Astrocyte of the hippocampus (primary cell): Measurements from ENCODE around the gene ATP6V1G2.
A peak's percentile ranks its signal among the peaks of the same experiment; 100 is the strongest.

Experiments
- DNase-seq: peaks from one replicate; pipeline ENCODE4 v3.0.0; 2011; ENCODE audit warnings: low read depth, low spot score

The ATP6V1G2 gene

GRCh38 chr6:31548544-31548873, 2.1 kb upstream of the ATP6V1G2 start:
- no peak for DNase-seq

DNA sequence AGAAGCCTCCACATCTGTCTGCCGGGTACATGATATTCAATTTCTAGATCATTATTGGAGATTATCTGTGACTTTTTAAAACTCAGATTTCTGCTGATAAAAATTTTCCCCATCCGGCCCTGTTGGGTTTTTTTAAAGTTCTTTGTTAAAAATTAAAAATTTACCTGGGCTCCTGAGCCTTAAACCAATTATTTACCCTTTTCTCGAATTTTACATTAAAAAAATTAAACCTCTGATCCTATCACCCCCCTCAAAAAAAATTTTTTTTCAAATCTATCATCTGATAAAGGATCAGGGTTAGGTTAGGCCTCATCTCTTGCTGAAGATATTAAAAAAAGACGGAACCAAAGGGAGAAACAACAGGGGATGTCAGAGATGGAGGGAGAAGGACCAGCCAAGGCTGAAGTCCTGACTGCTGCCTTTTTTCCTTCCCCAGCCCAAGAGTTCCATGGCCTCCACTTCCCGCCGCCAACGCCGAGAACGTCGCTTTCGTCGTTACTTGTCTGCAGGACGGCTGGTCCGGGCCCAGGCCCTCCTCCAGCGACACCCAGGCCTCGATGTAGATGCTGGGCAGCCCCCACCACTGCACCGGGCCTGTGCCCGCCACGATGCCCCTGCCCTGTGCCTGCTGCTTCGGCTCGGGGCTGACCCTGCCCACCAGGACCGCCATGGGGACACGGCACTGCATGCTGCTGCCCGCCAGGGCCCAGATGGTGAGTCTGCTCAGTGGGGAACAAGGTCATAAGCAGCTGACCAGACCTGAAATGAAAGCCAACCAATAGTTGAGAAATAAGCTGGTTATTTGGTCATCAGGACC, 1.5 kb upstream of the ATP6V1G2 start:
- DNase-seq: no peak

DNA sequence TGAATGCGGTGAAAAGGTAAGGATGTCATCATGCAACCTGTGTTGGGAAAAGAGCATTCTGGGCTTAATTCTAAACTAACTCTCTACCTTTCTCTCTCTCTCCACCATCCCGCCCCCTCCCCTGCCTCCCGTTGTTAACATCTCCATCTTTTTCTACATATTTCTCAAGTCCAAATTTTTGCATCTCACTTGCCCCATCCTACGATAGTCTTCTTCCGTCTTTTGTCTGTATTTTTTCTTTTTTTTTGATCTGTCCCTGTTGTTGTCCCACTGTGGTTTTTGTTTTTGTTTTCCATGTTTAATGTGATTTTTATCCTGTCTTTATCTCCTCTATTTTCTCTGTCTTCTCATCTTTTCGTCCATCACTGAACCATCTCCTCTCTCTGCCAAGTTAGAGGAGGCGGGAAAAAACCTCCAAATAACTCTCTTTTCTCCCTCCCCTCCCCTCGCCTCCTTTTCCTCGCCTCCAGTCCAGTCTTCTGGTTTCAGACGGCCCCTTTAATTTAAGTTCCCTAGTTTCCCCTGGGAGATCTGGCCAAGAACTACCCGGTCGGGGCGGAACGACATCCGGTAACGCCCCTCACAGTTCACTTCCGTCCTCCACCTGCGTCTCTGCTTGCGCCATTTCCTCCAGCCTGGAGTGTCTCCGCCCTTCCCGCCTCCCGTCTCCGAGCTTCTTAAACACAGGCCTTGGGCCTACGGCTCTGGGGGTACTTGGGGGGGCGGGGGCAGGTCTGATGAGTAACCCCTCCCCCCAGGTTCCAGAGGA, 734 bp upstream of the ATP6V1G2 start, which contains the start of gene NFKBIL1:
Gene NFKBIL1 (plus strand): TSS at position 651 of the 769 bp plus-strand sequence. CDS start 87 bp downstream, at position 738.
- DNase-seq: peak; percentile 98

DNA sequence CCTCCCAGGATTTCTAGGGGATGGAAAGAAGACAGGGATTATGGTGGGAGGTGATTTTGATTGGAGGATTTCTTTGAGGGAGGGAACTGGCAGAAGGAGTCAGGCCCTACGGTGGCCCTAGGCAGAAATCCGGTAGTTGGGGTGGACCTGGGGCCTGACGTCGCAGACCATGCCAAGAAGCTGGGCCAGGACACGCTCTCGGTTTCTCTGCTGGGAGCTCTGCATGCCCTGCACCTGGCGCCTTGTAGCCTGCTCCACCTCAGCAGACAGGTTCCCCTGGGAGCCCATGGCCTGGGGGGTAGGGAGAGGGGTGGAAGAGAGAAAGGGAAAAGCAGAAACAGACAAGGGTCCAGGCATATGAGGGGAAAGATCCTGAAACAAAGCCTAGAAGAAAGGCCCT, 1.1 kb downstream of the ATP6V1G2 start:
- DNase-seq: no peak

DNA sequence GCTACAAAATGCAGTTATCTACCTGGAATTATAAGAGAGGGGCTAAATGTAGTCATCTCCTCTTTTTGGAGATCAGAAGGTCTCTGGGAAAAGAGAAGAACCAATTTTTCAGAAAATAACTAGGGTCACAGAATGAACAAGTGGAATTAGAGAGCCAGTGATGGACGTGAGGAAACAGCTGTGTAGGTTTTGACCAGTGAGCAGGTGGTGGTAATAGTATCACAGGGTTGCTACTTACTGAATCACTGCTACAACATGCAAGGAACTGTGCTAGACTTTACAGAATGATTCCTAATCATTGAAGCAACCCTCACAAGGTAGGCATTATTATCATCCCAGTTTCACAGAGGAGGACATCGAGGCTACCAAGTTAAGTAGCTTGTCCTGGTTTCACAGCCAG, 1.7 kb downstream of the ATP6V1G2 start:
- no peak for DNase-seq

- no peak for DNase-seq
Measured at GRCh38 chr6:31543639-31544038, 2.8 kb downstream of the ATP6V1G2 start.

- peak; percentile 98 for DNase-seq
Measured at GRCh38 chr6:31541658-31542521, 4.5 kb downstream of the ATP6V1G2 start, which contains the start of gene DDX39B. DDX39B (minus strand) TSS chr6:31542003; CDS start chr6:31540532, 1,471 bp downstream.

DNA sequence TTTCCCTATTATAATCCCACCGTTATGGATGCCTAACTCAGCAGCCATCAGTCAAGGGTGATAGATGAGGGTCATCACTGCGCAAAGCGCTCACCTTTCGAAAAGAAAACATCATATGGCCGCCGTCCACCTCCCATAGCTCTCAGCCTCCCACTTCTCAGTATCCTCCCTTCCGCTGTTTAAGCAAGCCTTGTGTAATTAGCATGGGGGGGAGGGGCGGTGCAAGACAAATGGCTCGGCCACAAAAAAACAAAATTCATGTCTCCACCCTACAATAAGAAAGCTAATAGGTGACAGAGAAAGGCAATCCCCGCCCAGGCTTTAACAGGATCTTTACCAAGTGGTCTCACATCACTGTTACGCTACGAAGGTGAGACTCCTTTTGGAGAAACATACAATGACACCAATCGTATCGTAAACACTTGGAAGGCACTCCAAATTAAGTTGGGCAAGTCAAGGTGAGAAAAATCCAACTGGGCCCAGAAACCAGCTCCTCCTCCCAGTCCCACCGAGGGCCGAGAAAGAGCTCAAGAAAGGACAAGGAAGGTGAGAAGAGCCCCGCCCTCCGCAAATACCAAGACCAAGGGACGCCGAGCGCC, 5.2 kb downstream of the ATP6V1G2 start:
- peak; percentile 57 for DNase-seq

DNA sequence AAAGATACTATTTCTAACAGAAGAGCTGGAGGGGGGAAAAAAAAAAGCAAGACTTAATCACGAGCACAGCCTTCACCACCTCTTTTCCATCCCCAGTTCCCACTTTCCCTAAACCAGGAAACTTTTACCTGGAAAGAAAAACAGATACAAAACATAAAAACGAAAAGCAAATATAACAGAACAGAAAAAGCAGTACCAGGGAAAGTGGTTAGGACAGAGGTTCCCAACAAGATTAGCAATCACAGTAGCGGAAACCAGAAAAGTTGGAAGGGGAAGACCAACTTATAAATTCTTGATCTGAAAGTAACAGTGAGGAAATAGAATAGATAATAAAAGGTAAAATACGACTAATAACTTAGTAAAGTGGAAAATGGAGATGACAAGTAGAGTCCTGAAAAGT, 5.8 kb downstream of the ATP6V1G2 start:
- DNase-seq: no peak

DNA sequence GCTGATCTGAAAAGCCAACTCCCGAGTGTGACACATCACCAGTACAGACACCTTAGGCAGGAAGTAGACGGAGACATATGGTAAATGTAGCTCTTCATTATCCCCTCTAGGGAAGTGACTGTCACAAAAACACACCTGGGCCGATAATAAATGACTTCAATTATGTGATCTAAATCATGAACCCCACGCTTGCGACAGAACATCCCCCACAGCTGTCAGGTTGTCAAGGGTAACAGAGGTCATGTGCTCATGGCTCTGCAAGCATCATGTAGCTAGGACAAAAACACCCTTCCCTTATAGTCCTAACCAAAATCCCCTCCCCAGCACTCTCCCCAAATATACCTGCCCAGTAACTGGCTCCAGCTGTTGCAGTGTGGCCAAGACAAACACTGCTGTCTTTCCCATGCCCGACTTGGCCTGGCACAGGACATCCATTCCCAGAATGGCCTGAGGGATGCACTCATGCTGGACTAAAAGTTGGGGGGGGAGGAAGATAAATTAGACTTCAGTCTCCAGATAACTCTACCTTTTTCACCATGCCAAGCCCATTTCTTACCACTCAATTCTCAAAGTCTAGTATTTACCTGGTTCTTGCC, 7.5 kb downstream of the ATP6V1G2 start:
- no peak for DNase-seq

GRCh38 chr6:31535538-31536324, 10.7 kb downstream of the ATP6V1G2 start:
- no peak for DNase-seq

DNA sequence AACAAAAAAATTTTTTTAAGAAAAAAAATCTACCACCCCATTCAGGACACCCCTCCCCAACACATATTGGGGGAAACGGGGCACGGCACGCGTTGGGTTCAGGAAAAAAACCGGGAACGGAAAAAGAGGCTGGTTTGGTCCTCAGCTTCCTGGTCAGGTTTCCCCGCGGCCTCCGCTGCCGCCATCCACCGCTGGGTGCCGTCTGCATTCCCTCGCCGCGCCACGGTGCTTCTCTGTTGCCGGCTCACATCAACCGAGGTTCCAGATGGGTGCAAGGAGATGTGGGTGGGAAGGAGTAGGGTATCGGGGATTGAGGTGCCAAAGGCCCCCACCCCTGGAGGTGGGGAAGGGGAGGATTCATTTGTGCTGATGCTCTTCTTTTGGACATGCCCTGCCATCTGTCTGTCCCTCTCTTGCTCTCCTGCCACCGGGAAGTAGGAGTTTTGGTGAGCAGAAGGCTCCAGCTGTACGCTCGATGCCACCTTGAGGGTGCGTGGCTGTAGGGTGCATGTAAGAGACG, 11.8 kb downstream of the ATP6V1G2 start:
- DNase-seq: no peak

GRCh38 chr6:31534011-31534410, 12.4 kb downstream of the ATP6V1G2 start:
- DNase-seq: no peak

GRCh38 chr6:31533455-31533841, 13.0 kb downstream of the ATP6V1G2 start:
- no peak for DNase-seq

GRCh38 chr6:31532644-31533454, 13.6 kb downstream of the ATP6V1G2 start:
- no peak for DNase-seq

- no peak for DNase-seq
Measured at GRCh38 chr6:31531771-31532643, 14.4 kb downstream of the ATP6V1G2 start.

DNA sequence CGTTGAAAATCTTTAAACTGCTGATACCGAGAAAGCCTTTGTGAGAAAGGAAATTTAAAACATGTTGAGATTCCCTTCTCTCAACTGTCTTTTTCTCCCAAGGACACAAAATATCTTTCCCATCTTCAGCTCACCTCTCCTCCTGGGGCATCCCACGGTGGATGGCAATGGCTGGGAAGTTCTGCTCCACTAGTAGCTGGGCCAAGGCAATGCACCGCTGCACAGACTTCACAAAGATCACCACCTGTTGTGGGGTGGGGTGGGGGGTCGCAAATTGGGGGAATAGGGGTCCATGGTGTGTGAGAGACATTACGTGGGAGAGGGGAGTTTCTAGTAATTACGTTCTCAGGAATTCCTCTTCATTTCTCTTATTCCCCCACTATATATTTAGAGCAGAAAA, 15.2 kb downstream of the ATP6V1G2 start:
- no peak for DNase-seq

DNA sequence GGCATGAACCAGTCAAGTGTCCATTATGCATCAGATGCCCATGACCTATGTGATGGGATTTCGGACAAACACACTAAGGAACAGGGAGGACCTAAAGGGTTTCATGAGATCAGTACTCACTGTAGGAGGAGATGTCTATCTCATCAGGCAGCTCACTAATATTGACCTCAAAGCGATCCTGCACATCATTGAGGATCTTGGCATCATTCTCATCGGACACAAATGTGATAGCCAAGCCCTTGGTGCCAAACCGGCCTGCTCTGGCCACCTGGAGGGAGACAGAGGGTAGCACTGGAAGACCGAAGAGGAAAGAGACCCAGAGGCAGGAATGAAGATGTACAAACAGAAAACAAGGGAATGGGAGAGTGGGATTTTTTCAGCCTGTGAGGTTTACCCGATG, 15.7 kb downstream of the ATP6V1G2 start:
- no peak for DNase-seq
